ENCODE data around the gene PFDN1.

DNA sequence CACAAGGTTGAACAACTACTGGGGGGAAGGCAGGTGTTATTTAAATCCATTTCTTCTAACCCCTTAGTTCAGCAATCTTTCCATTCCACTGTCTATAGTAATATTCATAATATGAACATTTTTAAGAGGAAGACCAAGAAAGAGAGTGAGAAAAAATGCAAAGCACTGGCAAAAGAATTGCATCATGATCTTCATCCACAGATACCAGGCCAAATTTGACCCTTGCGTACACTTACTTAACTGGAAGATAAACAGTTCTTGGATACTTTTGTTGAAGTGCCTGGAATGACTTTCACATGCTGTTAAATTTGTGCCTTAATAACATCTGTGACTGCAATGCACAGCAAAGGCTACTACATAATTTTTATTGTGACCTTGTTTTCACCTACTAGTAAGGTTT lies 1.8 kb downstream of the PFDN1 start:
- TF ChIP-seq, protein P1, sequence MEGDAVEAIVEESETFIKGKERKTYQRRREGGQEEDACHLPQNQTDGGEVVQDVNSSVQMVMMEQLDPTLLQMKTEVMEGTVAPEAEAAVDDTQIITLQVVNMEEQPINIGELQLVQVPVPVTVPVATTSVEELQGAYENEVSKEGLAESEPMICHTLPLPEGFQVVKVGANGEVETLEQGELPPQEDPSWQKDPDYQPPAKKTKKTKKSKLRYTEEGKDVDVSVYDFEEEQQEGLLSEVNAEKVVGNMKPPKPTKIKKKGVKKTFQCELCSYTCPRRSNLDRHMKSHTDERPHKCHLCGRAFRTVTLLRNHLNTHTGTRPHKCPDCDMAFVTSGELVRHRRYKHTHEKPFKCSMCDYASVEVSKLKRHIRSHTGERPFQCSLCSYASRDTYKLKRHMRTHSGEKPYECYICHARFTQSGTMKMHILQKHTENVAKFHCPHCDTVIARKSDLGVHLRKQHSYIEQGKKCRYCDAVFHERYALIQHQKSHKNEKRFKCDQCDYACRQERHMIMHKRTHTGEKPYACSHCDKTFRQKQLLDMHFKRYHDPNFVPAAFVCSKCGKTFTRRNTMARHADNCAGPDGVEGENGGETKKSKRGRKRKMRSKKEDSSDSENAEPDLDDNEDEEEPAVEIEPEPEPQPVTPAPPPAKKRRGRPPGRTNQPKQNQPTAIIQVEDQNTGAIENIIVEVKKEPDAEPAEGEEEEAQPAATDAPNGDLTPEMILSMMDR (IDR thresholded peaks at IDR 0.05): no peak
- TF ChIP-seq POLR2A (IDR thresholded peaks at IDR 0.05): no peak
